Spleen (tissue), 11 donors: Measurements from ENCODE around the gene OMP. TPM values are rescaled to one million over a fixed set of nuclear protein-coding genes. Genes with fewer than 3 reads are reported as not detected.

Source experiments
- DNase-seq: peaks from one replicate; pipeline ENCODE4 v3.0.0-alpha.2; 2020
- H3K27ac ChIP-seq, 8 donors: fragments of 200-600 bp; sonication (generic) in 7 of 8; 1 replicate in 4 of 8; 2 replicates in 4 of 8; pipeline versions ENCODE4 v1.5.0 to v1.8.0; 2016 to 2021; ENCODE audit warnings: inconsistent platforms in 4 of 8, mild to moderate bottlenecking in 4 of 8, moderate library complexity in 1 of 8
- H3K27me3 ChIP-seq, 7 donors: fragments of 200-600 bp; sonication (generic) in 6 of 7; replicated peaks in 1 of 7; 1 replicate in 4 of 7; 2 replicates in 3 of 7; pipeline versions ENCODE4 v1.5.0 to v1.8.0; 2016 to 2021; ENCODE audit warnings: inconsistent platforms in 3 of 7, mild to moderate bottlenecking in 1 of 7
- H3K36me3 ChIP-seq, 6 donors: fragments of 200-600 bp; sonication (generic) in 5 of 6; 1 replicate in 4 of 6; 2 replicates in 2 of 6; pipeline versions ENCODE4 v1.5.0 to v1.8.0; 2016 to 2021; ENCODE audit warnings: inconsistent platforms in 2 of 6
- H3K4me1 ChIP-seq, 6 donors: fragments of 200-600 bp; sonication (generic) in 5 of 6; 1 replicate in 3 of 6; 2 replicates in 3 of 6; pipeline versions ENCODE4 v1.5.0 to v1.8.0; 2016 to 2021; ENCODE audit warnings: inconsistent platforms in 3 of 6
- H3K4me3 ChIP-seq, 8 donors: fragments of 200-600 bp; sonication (generic) in 7 of 8; 1 replicate in 4 of 8; 2 replicates in 4 of 8; pipeline versions ENCODE4 v1.5.0 to v1.8.0; 2016 to 2021; ENCODE audit warnings: inconsistent platforms in 4 of 8, mild to moderate bottlenecking in 4 of 8, moderate library complexity in 2 of 8
- H3K9me3 ChIP-seq, 8 donors: fragments of 200-600 bp; sonication (generic) in 7 of 8; 1 replicate in 4 of 8; 2 replicates in 4 of 8; pipeline versions ENCODE4 v1.5.0 to v1.8.0; 2016 to 2021; ENCODE audit warnings: inconsistent platforms in 4 of 8
- CTCF ChIP-seq, 11 experiments: fragments of 200-600 bp in 7 of 11; fragments of 450-650 bp in 4 of 11; sonication (generic) in 4 of 11; IDR thresholded peaks in 8 of 11; conservative IDR thresholded peaks in 3 of 11; 1 replicate in 7 of 11; 2 replicates in 4 of 11; pipeline versions ENCODE4 v1.4.0 to v1.8.0; 2016 to 2021; ENCODE audit warnings: antibody characterized with exemption in 11 of 11, inconsistent platforms in 4 of 11, mild to moderate bottlenecking in 1 of 11
- POLR2A ChIP-seq, 3 donors: fragments of 450-650 bp; IDR thresholded peaks; one replicate each; pipeline ENCODE4 v1.5.1; 2017; ENCODE audit warnings: antibody characterized with exemption in 3 of 3, mild to moderate bottlenecking in 1 of 3
- POLR2AphosphoS5 ChIP-seq, 3 donors: sonication (generic); formaldehyde crosslinking; IDR thresholded peaks; one replicate each; pipeline ENCODE4 v1.5.1; 2017; ENCODE audit warnings: antibody characterized with exemption in 3 of 3
- WGBS, 5 donors: extraction: QIAGEN DNeasy Blood & Tissue Kit in 3 of 5; methylation state at CpG; one replicate each; pipeline versions ENCODE4 v1.1.5 to v1.1.7; 2013 to 2018; 5-methylcytosine and 5-hydroxymethylcytosine counted together
- intact Hi-C: fragments of 100-400 bp; cut with DNase I; formaldehyde crosslinking; loops from one replicate; pipeline ENCODE4 v1.15.0; 2023; ENCODE audit warnings: low total_unique reads
- polyA plus RNA-seq, 3 donors: library from polyadenylated mRNA; stranded (reverse); fragments of 200-250 nt; gene quantifications; one replicate each; pipeline ENCODE4 v1.2.1, GENCODE V29; 2013
- total RNA-seq, 7 donors: library from RNA; depleted of rRNA in 3 of 7; stranded (reverse); fragments of >200 nt in 3 of 7; fragmentation: NEBNext Ultra II Directional in 4 of 7; extraction: Animal tissue kit (Norgen Biotek cat#: 25700) in 4 of 7; gene quantifications; one replicate each; pipeline versions ENCODE4 v1.1.0 to v1.2.1, GENCODE V29; 2016 to 2021
- donor health status: healthy with polysubstance abuse.
- donor health status: DM: no; HTN: no; CAD: no; lungs with moderate emphysema.
- donor health status: DM: no; HTN: no; CAD: no.
- donor health status: Bipolar disorder and iron deficiency.
- donor health status: healthy.
- donor health status: DM: no; HTN: no; CAD: no.
- donor health status: DM: yes; HTN: yes; CAD: no.

OMP gene
- total and polyA plus RNA-seq, 10 donors, result 0.51 to 0.64 TPM; not detected in 8

GRCh38 chr11:77122576-77123212, 20.1 kb downstream of the OMP start:
- intact Hi-C loops, result no loop called here
- TF ChIP-seq POLR2AphosphoS5 (IDR thresholded peaks at IDR 0.05), result no peak
- no peak for TF ChIP-seq POLR2A (IDR thresholded peaks at IDR 0.05)
- TF ChIP-seq CTCF (IDR thresholded peaks at IDR 0.05 in 8 of 11, conservative IDR thresholded peaks at IDR 0.05 in 3 of 11), result no peak
- 82 to 91% (median 85%) methylated on average over 3 to 7 of the region's 7 CpGs for WGBS, 5 donors
- H3K36me3 ChIP-seq, result peaks cover 0 to 47% (median 3%) of the 10 kb centered on the region in 6 donors
- DNase-seq, result no peak
- H3K9me3 ChIP-seq, result no peaks in the 10 kb centered on the region
- H3K27ac ChIP-seq, result no peak overlapping the region
- H3K4me1 ChIP-seq, result peaks cover 9 to 12% (median 10%) of the 10 kb centered on the region in 6 donors
- peaks cover 0 to 22% (median 0%) of the 10 kb centered on the region in 7 donors for H3K27me3 ChIP-seq
- no peak overlapping the region for H3K4me3 ChIP-seq

- TF ChIP-seq POLR2AphosphoS5 (IDR thresholded peaks at IDR 0.05) (no peak), CTCF (IDR thresholded peaks at IDR 0.05 in 8 of 11, conservative IDR thresholded peaks at IDR 0.05 in 3 of 11) (no peak), POLR2A (IDR thresholded peaks at IDR 0.05) (no peak)
- 86 to 93% (median 90%) methylated on average over 3 to 8 of the region's 8 CpGs for WGBS, 5 donors
Observed at GRCh38 chr11:77123591-77123990, 21.0 kb downstream of the OMP start.

GRCh38 chr11:77124041-77124440, 21.4 kb downstream of the OMP start:
- H3K36me3 ChIP-seq, result peaks cover 0 to 42% (median 0%) of the 10 kb centered on the region in 6 donors
- WGBS, 5 donors, result 88 to 96% (median 91%) methylated on average over 8 of the region's 8 CpGs
- H3K4me1 ChIP-seq, result peaks cover 13 to 22% (median 18%) of the 10 kb centered on the region in 6 donors
- no peak for DNase-seq
- no peaks in the 10 kb centered on the region for H3K9me3 ChIP-seq
- peaks cover 0 to 27% (median 0%) of the 10 kb centered on the region in 7 donors for H3K27me3 ChIP-seq
- intact Hi-C loops, result no loop called here
- no peak overlapping the region for H3K27ac ChIP-seq
- no peak overlapping the region for H3K4me3 ChIP-seq
- TF ChIP-seq POLR2A (IDR thresholded peaks at IDR 0.05) (no peak), CTCF (IDR thresholded peaks at IDR 0.05 in 8 of 11, conservative IDR thresholded peaks at IDR 0.05 in 3 of 11) (no peak), POLR2AphosphoS5 (IDR thresholded peaks at IDR 0.05) (no peak)

More at GRCh38 chr11:77123591-77123990, 21.0 kb downstream of the OMP start:
- peaks cover 13 to 21% (median 18%) of the 10 kb centered on the region in 6 donors for H3K4me1 ChIP-seq
- H3K9me3 ChIP-seq, result no peaks in the 10 kb centered on the region
- no peak overlapping the region for H3K4me3 ChIP-seq
- no peak for DNase-seq
- peaks cover 0 to 42% (median 0%) of the 10 kb centered on the region in 6 donors for H3K36me3 ChIP-seq
- H3K27me3 ChIP-seq, result peaks cover 0 to 27% (median 0%) of the 10 kb centered on the region in 7 donors
- H3K27ac ChIP-seq, result no peak overlapping the region
- intact Hi-C loops, result no loop called here

GRCh38 chr11:77124488-77124887, 21.8 kb downstream of the OMP start:
- H3K4me1 ChIP-seq, result peaks cover 13 to 22% (median 18%) of the 10 kb centered on the region in 6 donors
- peaks cover 0 to 42% (median 0%) of the 10 kb centered on the region in 6 donors for H3K36me3 ChIP-seq
- DNase-seq, result no peak
- no peak overlapping the region for H3K27ac ChIP-seq
- no peaks in the 10 kb centered on the region for H3K9me3 ChIP-seq
- peaks cover 0 to 27% (median 0%) of the 10 kb centered on the region in 7 donors for H3K27me3 ChIP-seq
- TF ChIP-seq POLR2AphosphoS5 (IDR thresholded peaks at IDR 0.05) (no peak), POLR2A (IDR thresholded peaks at IDR 0.05) (no peak), CTCF (IDR thresholded peaks at IDR 0.05 in 8 of 11, conservative IDR thresholded peaks at IDR 0.05 in 3 of 11) (no peak)
- intact Hi-C loops, result no loop called here
- 88 to 98% (median 94%) methylated on average over 6 of the region's 6 CpGs for WGBS, 5 donors
- H3K4me3 ChIP-seq, result no peak overlapping the region
